Nephron progenitor cell (in vitro differentiated cells): Measurements from ENCODE around the gene CYCS.

ENCODE experiments used
- DNase-seq: peaks from one replicate; pipeline ENCODE4 v3.0.0; 2021
- H3K27ac Mint-ChIP-seq: 2 replicates; pipeline ENCODE4 v1.8.0; 2021; ENCODE audit warnings: mild to moderate bottlenecking, moderate library complexity, mixed read lengths
- H3K27me3 Mint-ChIP-seq: 2 replicates; pipeline ENCODE4 v1.8.0; 2021; ENCODE audit warnings: mild to moderate bottlenecking, low read depth, mixed read lengths; ENCODE audit not compliant: poor library complexity
- H3K36me3 Mint-ChIP-seq: 2 replicates; pipeline ENCODE4 v1.8.0; 2021; ENCODE audit warnings: low read depth, mixed read lengths
- H3K4me1 Mint-ChIP-seq: 2 replicates; pipeline ENCODE4 v1.8.0; 2021; ENCODE audit warnings: mixed read lengths
- H3K4me3 Mint-ChIP-seq: 2 replicates; pipeline ENCODE4 v1.8.0; 2021; ENCODE audit warnings: mild to moderate bottlenecking, moderate library complexity, mixed read lengths
- H3K9me3 Mint-ChIP-seq: 2 replicates; pipeline ENCODE4 v1.8.0; 2021; ENCODE audit warnings: mild to moderate bottlenecking, moderate library complexity, mixed read lengths
- TF ChIP-seq, protein P1 (sequence below): fragments of 200-600 bp; sonication (generic); IDR thresholded peaks from 2 replicates; pipeline ENCODE4 v1.5.0; 2021; ENCODE audit warnings: antibody characterized with exemption

CYCS gene

DNA sequence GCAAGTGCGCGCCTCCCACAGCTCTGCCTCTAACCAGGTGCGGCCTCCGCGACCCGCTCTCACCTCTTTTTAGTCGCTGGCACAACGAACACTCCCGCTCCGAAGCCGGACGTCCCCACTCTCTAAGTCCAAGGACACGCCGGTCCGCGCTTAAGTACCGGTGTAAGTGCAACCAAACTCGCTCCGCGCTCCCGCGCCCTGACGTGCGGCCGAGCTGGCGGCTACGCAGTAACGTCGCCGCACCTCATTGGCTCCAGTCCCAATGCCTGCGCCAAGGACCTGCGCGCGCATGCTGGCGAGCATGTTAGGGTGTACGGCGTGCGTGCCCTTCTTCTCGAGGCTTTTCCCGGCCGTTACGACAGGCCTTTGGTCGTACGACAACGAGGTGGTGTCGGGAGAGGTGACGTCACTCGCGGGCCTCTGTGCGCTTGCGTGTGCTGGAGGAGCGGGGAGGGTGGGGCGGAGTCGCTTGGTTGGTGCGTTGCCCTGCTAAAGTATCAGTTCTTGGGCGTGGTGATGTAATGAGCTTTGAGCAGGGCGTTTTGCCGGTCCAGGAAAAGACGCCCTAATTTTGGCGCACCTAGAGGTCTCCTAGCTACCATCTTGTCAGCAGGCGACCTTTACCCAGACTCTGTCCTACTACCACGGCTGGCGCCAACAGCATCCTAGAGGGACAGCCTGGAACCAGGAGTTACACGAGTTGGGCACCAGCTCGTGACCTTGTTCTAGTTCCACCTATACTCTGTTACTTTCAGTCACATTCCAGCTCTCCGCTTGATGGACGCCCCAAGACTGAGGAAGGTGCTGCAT, at the start of gene CYCS:
Gene CYCS (minus strand): TSS at position 124 of the 810 bp plus-strand sequence. CDS start 1,141 bp downstream, outside the sequence.
- Mint-ChIP-seq H3K9me3 (no peaks in the 10 kb centered on the region), H3K27me3 (no peaks in the 10 kb centered on the region), H3K36me3 (peaks cover 35% of the 10 kb centered on the region), H3K4me1 (peaks cover 25% of the 10 kb centered on the region), H3K27ac (peak within 1 kb of the TSS; percentile 99), H3K4me3 (peak within 1 kb of the TSS; percentile 99)
- DNase-seq = peak; percentile 99
- TF ChIP-seq, protein P1, sequence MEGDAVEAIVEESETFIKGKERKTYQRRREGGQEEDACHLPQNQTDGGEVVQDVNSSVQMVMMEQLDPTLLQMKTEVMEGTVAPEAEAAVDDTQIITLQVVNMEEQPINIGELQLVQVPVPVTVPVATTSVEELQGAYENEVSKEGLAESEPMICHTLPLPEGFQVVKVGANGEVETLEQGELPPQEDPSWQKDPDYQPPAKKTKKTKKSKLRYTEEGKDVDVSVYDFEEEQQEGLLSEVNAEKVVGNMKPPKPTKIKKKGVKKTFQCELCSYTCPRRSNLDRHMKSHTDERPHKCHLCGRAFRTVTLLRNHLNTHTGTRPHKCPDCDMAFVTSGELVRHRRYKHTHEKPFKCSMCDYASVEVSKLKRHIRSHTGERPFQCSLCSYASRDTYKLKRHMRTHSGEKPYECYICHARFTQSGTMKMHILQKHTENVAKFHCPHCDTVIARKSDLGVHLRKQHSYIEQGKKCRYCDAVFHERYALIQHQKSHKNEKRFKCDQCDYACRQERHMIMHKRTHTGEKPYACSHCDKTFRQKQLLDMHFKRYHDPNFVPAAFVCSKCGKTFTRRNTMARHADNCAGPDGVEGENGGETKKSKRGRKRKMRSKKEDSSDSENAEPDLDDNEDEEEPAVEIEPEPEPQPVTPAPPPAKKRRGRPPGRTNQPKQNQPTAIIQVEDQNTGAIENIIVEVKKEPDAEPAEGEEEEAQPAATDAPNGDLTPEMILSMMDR = no peak

GRCh38 chr7:25173184-25173583, 48.1 kb upstream of the CYCS start:
- Mint-ChIP-seq H3K4me3 (no peak overlapping the region), H3K9me3 (peaks cover 4% of the 10 kb centered on the region), H3K27me3 (peaks cover 8% of the 10 kb centered on the region), H3K4me1 (peaks cover 4% of the 10 kb centered on the region), H3K36me3 (peaks cover 6% of the 10 kb centered on the region), H3K27ac (no peak overlapping the region)
- TF ChIP-seq, protein P1 = no peak
- DNase-seq = no peak

DNA sequence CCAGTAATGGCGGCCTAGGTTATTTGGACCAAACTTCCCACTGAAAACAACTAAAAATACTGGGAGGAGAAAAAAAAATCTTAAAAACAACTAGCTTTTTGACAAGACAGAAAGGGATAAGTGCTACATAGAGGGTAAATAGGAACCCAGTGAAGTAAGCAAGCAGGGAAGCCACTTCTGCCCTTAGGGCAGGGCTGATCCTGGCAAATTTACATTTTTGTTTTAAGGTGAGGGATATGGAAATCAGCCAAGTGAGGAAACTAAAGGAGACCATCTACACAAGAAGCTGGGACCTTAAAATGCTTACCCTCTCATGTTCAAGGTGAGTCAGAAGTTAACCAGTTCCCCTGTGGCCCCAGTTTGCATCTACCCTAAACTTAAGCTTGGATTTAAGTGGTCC, 46.5 kb upstream of the CYCS start:
- no peak for DNase-seq
- TF ChIP-seq, protein P1 = no peak
- H3K9me3 Mint-ChIP-seq = peaks cover 4% of the 10 kb centered on the region
- peaks cover 4% of the 10 kb centered on the region for H3K4me1 Mint-ChIP-seq
- H3K27ac Mint-ChIP-seq = no peak overlapping the region
- H3K36me3 Mint-ChIP-seq = peaks cover 6% of the 10 kb centered on the region
- H3K4me3 Mint-ChIP-seq = no peak overlapping the region
- H3K27me3 Mint-ChIP-seq = peaks cover 4% of the 10 kb centered on the region

DNA sequence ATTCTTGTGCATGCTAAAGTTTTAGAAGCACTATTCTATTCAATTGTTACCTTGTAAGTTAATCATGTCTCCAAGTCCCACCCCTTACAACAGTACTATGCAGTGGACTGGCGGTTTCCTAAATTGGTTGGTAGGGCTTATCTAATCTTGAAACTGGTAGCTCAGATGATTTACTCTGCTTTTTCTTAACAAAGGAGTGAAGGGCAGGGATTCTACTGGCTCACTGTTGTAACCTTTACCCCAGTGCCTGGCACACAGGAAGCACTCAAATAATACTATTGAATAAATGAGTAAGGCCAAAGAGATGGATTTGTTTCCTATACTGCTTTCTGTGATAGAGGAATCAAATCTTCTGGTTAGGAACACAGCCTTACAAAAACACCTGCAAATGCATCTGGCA, 46.0 kb upstream of the CYCS start:
- TF ChIP-seq, protein P1 = no peak
- Mint-ChIP-seq H3K27ac (no peak overlapping the region), H3K9me3 (peaks cover 4% of the 10 kb centered on the region), H3K27me3 (peaks cover 4% of the 10 kb centered on the region), H3K36me3 (peaks cover 6% of the 10 kb centered on the region), H3K4me1 (peaks cover 4% of the 10 kb centered on the region), H3K4me3 (no peak overlapping the region)
- DNase-seq = no peak

- TF ChIP-seq, protein P1 = no peak
- DNase-seq = no peak
- peaks cover 4% of the 10 kb centered on the region for H3K9me3 Mint-ChIP-seq
- H3K36me3 Mint-ChIP-seq = peaks cover 6% of the 10 kb centered on the region
- H3K27me3 Mint-ChIP-seq = peaks cover 4% of the 10 kb centered on the region
- no peak overlapping the region for H3K27ac Mint-ChIP-seq
- H3K4me1 Mint-ChIP-seq = peaks cover 4% of the 10 kb centered on the region
- H3K4me3 Mint-ChIP-seq = no peak overlapping the region
Observed at GRCh38 chr7:25169683-25170082, 44.6 kb upstream of the CYCS start.

DNA sequence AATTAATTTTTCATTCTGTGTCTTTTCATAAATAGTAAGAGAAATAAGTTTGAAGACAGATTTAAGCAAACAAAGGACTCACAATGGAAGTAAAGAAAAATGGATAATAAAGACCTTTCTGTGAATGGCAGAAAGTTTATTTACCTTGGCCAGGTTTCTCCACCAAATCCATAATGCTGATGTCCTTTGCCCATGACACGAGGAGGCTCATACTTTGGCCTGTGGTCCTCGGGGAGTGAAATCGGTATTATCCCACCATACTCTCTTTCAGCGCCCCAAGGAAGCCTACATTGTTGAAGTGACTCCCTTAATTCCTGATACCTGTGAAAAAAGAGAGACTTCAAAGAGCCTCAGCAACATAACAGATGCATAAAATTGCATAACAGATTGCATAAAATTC, 43.1 kb upstream of the CYCS start:
- peaks cover 6% of the 10 kb centered on the region for H3K36me3 Mint-ChIP-seq
- peaks cover 4% of the 10 kb centered on the region for H3K4me1 Mint-ChIP-seq
- no peak overlapping the region for H3K4me3 Mint-ChIP-seq
- no peaks in the 10 kb centered on the region for H3K27me3 Mint-ChIP-seq
- DNase-seq = no peak
- H3K9me3 Mint-ChIP-seq = peaks cover 4% of the 10 kb centered on the region
- TF ChIP-seq, protein P1 = no peak
- H3K27ac Mint-ChIP-seq = no peak overlapping the region
